GM12873 (cell line): ENCODE data around the gene SLTM.

Experiments
- TF ChIP-seq, protein P1 (sequence below): IDR thresholded peaks from 2 replicates; pipeline ENCODE4 v1.5.1; 2012; ENCODE audit warnings: low read depth, mild to moderate bottlenecking, moderate library complexity, low read length, control low read depth; ENCODE audit not compliant: insufficient read depth; ENCODE audit errors: missing control alignments

SLTM gene

GRCh38 chr15:58840048-58840447, 93.4 kb downstream of the SLTM start:
- TF ChIP-seq, protein P1, sequence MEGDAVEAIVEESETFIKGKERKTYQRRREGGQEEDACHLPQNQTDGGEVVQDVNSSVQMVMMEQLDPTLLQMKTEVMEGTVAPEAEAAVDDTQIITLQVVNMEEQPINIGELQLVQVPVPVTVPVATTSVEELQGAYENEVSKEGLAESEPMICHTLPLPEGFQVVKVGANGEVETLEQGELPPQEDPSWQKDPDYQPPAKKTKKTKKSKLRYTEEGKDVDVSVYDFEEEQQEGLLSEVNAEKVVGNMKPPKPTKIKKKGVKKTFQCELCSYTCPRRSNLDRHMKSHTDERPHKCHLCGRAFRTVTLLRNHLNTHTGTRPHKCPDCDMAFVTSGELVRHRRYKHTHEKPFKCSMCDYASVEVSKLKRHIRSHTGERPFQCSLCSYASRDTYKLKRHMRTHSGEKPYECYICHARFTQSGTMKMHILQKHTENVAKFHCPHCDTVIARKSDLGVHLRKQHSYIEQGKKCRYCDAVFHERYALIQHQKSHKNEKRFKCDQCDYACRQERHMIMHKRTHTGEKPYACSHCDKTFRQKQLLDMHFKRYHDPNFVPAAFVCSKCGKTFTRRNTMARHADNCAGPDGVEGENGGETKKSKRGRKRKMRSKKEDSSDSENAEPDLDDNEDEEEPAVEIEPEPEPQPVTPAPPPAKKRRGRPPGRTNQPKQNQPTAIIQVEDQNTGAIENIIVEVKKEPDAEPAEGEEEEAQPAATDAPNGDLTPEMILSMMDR: no peak

DNA sequence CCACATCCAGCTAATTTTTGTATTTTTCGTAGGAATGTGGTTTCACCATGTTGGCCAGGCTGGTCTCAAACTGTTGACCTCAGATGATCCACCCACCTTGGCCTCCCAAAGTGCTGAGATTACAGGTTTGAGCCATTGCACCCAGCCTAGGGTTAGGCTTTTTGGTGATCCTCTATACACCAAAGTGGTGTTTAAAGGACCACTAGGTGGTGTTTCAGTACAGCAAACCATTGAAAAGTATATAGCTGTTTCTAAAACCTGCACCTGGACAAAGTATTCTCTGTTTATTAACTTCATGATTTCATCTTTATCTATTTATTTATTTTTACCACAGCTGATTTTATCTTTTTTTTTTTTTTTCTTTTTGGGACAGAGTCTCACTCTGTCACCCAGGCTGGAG, 94.0 kb downstream of the SLTM start:
- TF ChIP-seq, protein P1: peak; percentile 52

DNA sequence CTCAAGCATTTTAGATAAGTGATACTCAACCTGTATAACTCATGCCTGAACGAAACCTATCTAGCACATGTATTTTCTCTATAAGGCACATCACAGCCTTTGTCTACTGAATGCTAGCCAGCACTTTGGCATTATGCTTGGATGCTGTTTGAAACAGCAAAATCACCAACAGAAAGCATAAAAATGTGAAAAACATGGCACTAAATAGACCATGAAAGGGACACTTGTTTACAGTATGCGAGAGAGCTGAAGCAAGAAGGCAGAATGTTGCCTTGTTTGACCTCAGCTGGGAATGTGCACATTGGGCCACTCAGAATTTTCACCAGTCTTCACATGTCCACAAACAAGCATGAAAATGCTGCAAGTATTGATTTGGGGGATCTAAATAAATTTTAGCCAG, 102.9 kb downstream of the SLTM start:
- TF ChIP-seq, protein P1: no peak
